Liver (tissue), 3 donors: ENCODE data around the gene ZNF536.
"Not testable (repeated sequence)": the region's sequence is repeated elsewhere in the genome, so short reads cannot be mapped to it uniquely, and the experiment has no call there.

ENCODE experiments used
- CTCF ChIP-seq: fragments of 150-350 bp; IDR thresholded peaks from 2 replicates; pipeline ENCODE4 v1.5.1; 2017; ENCODE audit warnings: improper control_type of control experiment, low read depth, low read length; ENCODE audit not compliant: missing input control
- FOXA1 ChIP-seq: IDR thresholded peaks from 2 replicates; pipeline ENCODE4 v1.6.1; 2016; ENCODE audit warnings: antibody characterized with exemption
- JUND ChIP-seq, 2 donors: IDR thresholded peaks; 2 replicates each; pipeline ENCODE4 v1.6.1; 2016; ENCODE audit warnings: antibody characterized with exemption in 2 of 2
- MAX ChIP-seq: IDR thresholded peaks from 2 replicates; pipeline ENCODE4 v1.6.1; 2016; ENCODE audit warnings: antibody characterized with exemption
- RAD21 ChIP-seq, 2 donors: IDR thresholded peaks; 2 replicates each; pipeline ENCODE4 v1.6.1; 2016; ENCODE audit warnings: antibody characterized with exemption in 2 of 2, mild to moderate bottlenecking in 2 of 2
- RXRA ChIP-seq, 2 donors: IDR thresholded peaks; 2 replicates each; pipeline ENCODE4 v1.6.1; 2017 to 2018; ENCODE audit warnings: antibody characterized with exemption in 2 of 2, mild to moderate bottlenecking in 1 of 2
- SP1 ChIP-seq: IDR thresholded peaks from 2 replicates; pipeline ENCODE4 v1.6.1; 2018; ENCODE audit warnings: antibody characterized with exemption, mild to moderate bottlenecking
- donor health status: healthy.
- donor health status: healthy.

- not testable (repeated sequence) for TF ChIP-seq CTCF; RAD21 (IDR thresholded peaks at IDR 0.05); RXRA (IDR thresholded peaks at IDR 0.05); MAX; FOXA1; JUND (IDR thresholded peaks at IDR 0.05); SP1
Measured at GRCh38 chr19:30466598-30466997, 94.4 kb downstream of the ZNF536 start.
